Stimulated activated CD4-positive, alpha-beta T cell treated with anti-CD3 and anti-CD28 coated beads, Interleukin-15, amount 100 ng/mL, for 48 hours (primary cell): ENCODE measurements around the gene CAMK1.

Source experiments
- DNase-seq, 2 donors: peaks; one replicate each; pipeline ENCODE4 v3.0.0-alpha.2; 2020; ENCODE audit warnings: low read depth in 2 of 2

Gene CAMK1

GRCh38 chr3:9742560-9742959, 27.2 kb downstream of the CAMK1 start:
- no peak for DNase-seq

- DNase-seq = no peak
Measured at GRCh38 chr3:9739181-9739580, 30.6 kb downstream of the CAMK1 start.

GRCh38 chr3:9736831-9737230, 32.9 kb downstream of the CAMK1 start:
- DNase-seq = no peak

- DNase-seq = no peak
Measured at GRCh38 chr3:9732740-9733115, 37.0 kb downstream of the CAMK1 start.

- no peak for DNase-seq
Measured at GRCh38 chr3:9732080-9732739, 37.5 kb downstream of the CAMK1 start.

GRCh38 chr3:9731206-9732079, 38.3 kb downstream of the CAMK1 start, which contains the start of gene BRPF1:
TSS of gene BRPF1 (plus strand) at chr3:9731735. CDS start at chr3:9734141, 2,406 bp downstream.
- DNase-seq = peak; percentile 99 to 100

- no peak for DNase-seq
Measured at GRCh38 chr3:9730657-9731205, 39.0 kb downstream of the CAMK1 start.

- no peak for DNase-seq
Measured at GRCh38 chr3:9729419-9729818, 40.3 kb downstream of the CAMK1 start.

- DNase-seq = no peak
Measured at GRCh38 chr3:9727743-9728142, 42.0 kb downstream of the CAMK1 start.

- DNase-seq = peak; percentile 41 to 60
Measured at GRCh38 chr3:9727041-9727595, 42.6 kb downstream of the CAMK1 start.

GRCh38 chr3:9725775-9726515, 43.8 kb downstream of the CAMK1 start:
- no peak for DNase-seq

GRCh38 chr3:9721700-9722060, 48.1 kb downstream of the CAMK1 start:
- DNase-seq = no peak

GRCh38 chr3:9721015-9721699, 48.6 kb downstream of the CAMK1 start:
- DNase-seq = no peak

GRCh38 chr3:9718118-9718517, 51.6 kb downstream of the CAMK1 start:
- no peak for DNase-seq

- DNase-seq = no peak
Measured at GRCh38 chr3:9717563-9717962, 52.2 kb downstream of the CAMK1 start.

- DNase-seq = no peak
Measured at GRCh38 chr3:9716801-9717555, 52.8 kb downstream of the CAMK1 start.

- peak in 1 of 2 donors; percentile 44 for DNase-seq
Measured at GRCh38 chr3:9715764-9716437, 53.8 kb downstream of the CAMK1 start.

- no peak for DNase-seq
Measured at GRCh38 chr3:9715136-9715535, 54.6 kb downstream of the CAMK1 start.

GRCh38 chr3:9713142-9713541, 56.6 kb downstream of the CAMK1 start:
- no peak for DNase-seq

- DNase-seq = no peak
Measured at GRCh38 chr3:9712415-9712814, 57.3 kb downstream of the CAMK1 start.
